ENCODE data around the gene CHCHD6. TPM values are rescaled to one million over a fixed set of nuclear protein-coding genes. Genes with fewer than 3 reads are reported as not detected.

The CHCHD6 gene
- total RNA-seq, 1 donor from 2014 or later: 17.1 TPM

GRCh38 chr3:126971891-126972351 lies 267.9 kb downstream of the CHCHD6 start:
- peaks cover 9% of the 10 kb centered on the region for H3K36me3 Mint-ChIP-seq (ENCODE audit: low read depth)
- H3K9me3 Mint-ChIP-seq (ENCODE audit: low read depth): peaks cover 18% of the 10 kb centered on the region
- H3K4me3 Mint-ChIP-seq (ENCODE audit: unreplicated experiment): no peak overlapping the region
- H3K4me1 Mint-ChIP-seq (ENCODE audit: low read depth): peaks cover 17% of the 10 kb centered on the region
- no peak for TF ChIP-seq CTCF (IDR thresholded peaks at IDR 0.05)
- H3K27me3 Mint-ChIP-seq (ENCODE audit: low read depth): no peaks in the 10 kb centered on the region
- H3K27ac Mint-ChIP-seq (ENCODE audit: unreplicated experiment): no peak overlapping the region
- DNase-seq (ENCODE audit: low spot score): no peak

- Mint-ChIP-seq H3K27ac (ENCODE audit: unreplicated experiment) (no peak overlapping the region), H3K27me3 (ENCODE audit: low read depth) (no peaks in the 10 kb centered on the region), H3K9me3 (ENCODE audit: low read depth) (peaks cover 18% of the 10 kb centered on the region)
These were observed 268.8 kb downstream of the CHCHD6 start for GRCh38 chr3:126972866-126973265.

GRCh38 chr3:126973814-126974213 lies 269.8 kb downstream of the CHCHD6 start:
- no peak for DNase-seq (ENCODE audit: low spot score)
- Mint-ChIP-seq H3K4me1 (ENCODE audit: low read depth) (peaks cover 17% of the 10 kb centered on the region), H3K4me3 (ENCODE audit: unreplicated experiment) (no peak overlapping the region), H3K27ac (ENCODE audit: unreplicated experiment) (no peak overlapping the region), H3K9me3 (ENCODE audit: low read depth) (peaks cover 18% of the 10 kb centered on the region), H3K36me3 (ENCODE audit: low read depth) (peaks cover 9% of the 10 kb centered on the region), H3K27me3 (ENCODE audit: low read depth) (no peaks in the 10 kb centered on the region)
- no peak for TF ChIP-seq CTCF (IDR thresholded peaks at IDR 0.05)

More at GRCh38 chr3:126972866-126973265, 268.8 kb downstream of the CHCHD6 start:
- no peak overlapping the region for H3K4me3 Mint-ChIP-seq (ENCODE audit: unreplicated experiment)
- H3K36me3 Mint-ChIP-seq (ENCODE audit: low read depth): peaks cover 9% of the 10 kb centered on the region
- no peak for DNase-seq (ENCODE audit: low spot score)
- H3K4me1 Mint-ChIP-seq (ENCODE audit: low read depth): peaks cover 17% of the 10 kb centered on the region
- TF ChIP-seq CTCF (IDR thresholded peaks at IDR 0.05): no peak

GRCh38 chr3:126974756-126975155 lies 270.7 kb downstream of the CHCHD6 start:
- peaks cover 9% of the 10 kb centered on the region for H3K36me3 Mint-ChIP-seq (ENCODE audit: low read depth)
- DNase-seq (ENCODE audit: low spot score): no peak
- H3K4me1 Mint-ChIP-seq (ENCODE audit: low read depth): peaks cover 10% of the 10 kb centered on the region
- no peak for TF ChIP-seq CTCF (IDR thresholded peaks at IDR 0.05)
- H3K27me3 Mint-ChIP-seq (ENCODE audit: low read depth): no peaks in the 10 kb centered on the region
- H3K4me3 Mint-ChIP-seq (ENCODE audit: unreplicated experiment): no peak overlapping the region
- peaks cover 18% of the 10 kb centered on the region for H3K9me3 Mint-ChIP-seq (ENCODE audit: low read depth)
- no peak overlapping the region for H3K27ac Mint-ChIP-seq (ENCODE audit: unreplicated experiment)

- peaks cover 9% of the 10 kb centered on the region for H3K36me3 Mint-ChIP-seq (ENCODE audit: low read depth)
- H3K27ac Mint-ChIP-seq (ENCODE audit: unreplicated experiment): no peak overlapping the region
- no peak for TF ChIP-seq CTCF (IDR thresholded peaks at IDR 0.05)
- peaks cover 18% of the 10 kb centered on the region for H3K9me3 Mint-ChIP-seq (ENCODE audit: low read depth)
- H3K27me3 Mint-ChIP-seq (ENCODE audit: low read depth): no peaks in the 10 kb centered on the region
- H3K4me3 Mint-ChIP-seq (ENCODE audit: unreplicated experiment): no peak overlapping the region
- no peak for DNase-seq (ENCODE audit: low spot score)
- peaks cover 2% of the 10 kb centered on the region for H3K4me1 Mint-ChIP-seq (ENCODE audit: low read depth)
These were observed 272.9 kb downstream of the CHCHD6 start for GRCh38 chr3:126976906-126977305.

Measured in chondrocyte (in vitro differentiated cells).